Heart right ventricle (tissue), 16 donors: Measurements from ENCODE around the gene ATP8B3. TPM values are rescaled to one million over a fixed set of nuclear protein-coding genes. Genes with fewer than 3 reads are reported as not detected.

Source experiments
- ATAC-seq, 8 donors: fragments of 200-7000 bp; cut with Tn5 transposase; one replicate each; pipeline ENCODE4 v1.9.1; 2020; ENCODE audit warnings: mild to moderate bottlenecking in 8 of 8, moderate library complexity in 8 of 8, moderate number of reproducible peaks in 1 of 8
- DNase-seq, 2 donors: peaks; one replicate each; pipeline ENCODE4 v3.0.0-alpha.2; 2020
- H3K27ac ChIP-seq, 10 donors: fragments of 200-600 bp; sonication (generic) in 2 of 10; one replicate each; pipeline versions ENCODE4 v1.5.0 to v1.8.0; 2020 to 2022; ENCODE audit warnings: mild to moderate bottlenecking in 3 of 10
- H3K27me3 ChIP-seq, 7 donors: fragments of 200-600 bp; one replicate each; pipeline ENCODE4 v1.8.0; 2021 to 2022; ENCODE audit warnings: mild to moderate bottlenecking in 2 of 7
- H3K36me3 ChIP-seq, 9 donors: fragments of 200-600 bp; sonication (generic) in 1 of 9; one replicate each; pipeline versions ENCODE4 v1.5.0 to v1.8.0; 2020 to 2022; ENCODE audit warnings: mild to moderate bottlenecking in 2 of 9
- H3K4me1 ChIP-seq, 9 donors: fragments of 200-600 bp; sonication (generic) in 1 of 9; one replicate each; pipeline versions ENCODE4 v1.5.0 to v1.8.0; 2020 to 2022; ENCODE audit warnings: mild to moderate bottlenecking in 4 of 9
- H3K4me3 ChIP-seq, 10 donors: fragments of 200-600 bp; sonication (generic) in 2 of 10; one replicate each; pipeline versions ENCODE4 v1.5.0 to v1.8.0; 2020 to 2022; ENCODE audit warnings: mild to moderate bottlenecking in 7 of 10, moderate library complexity in 2 of 10
- H3K9me3 ChIP-seq, 11 donors: fragments of 200-600 bp in 10 of 11; sonication (generic) in 2 of 11; one replicate each; pipeline versions ENCODE4 v1.5.0 to v1.8.0; 2013 to 2022; ENCODE audit warnings: mild to moderate bottlenecking in 2 of 11, control low read depth in 1 of 11, moderate library complexity in 1 of 11
- CTCF ChIP-seq, 9 donors: fragments of 200-600 bp; sonication (generic) in 2 of 9; IDR thresholded peaks; one replicate each; pipeline versions ENCODE4 v1.5.0 to v1.8.0; 2021 to 2022; ENCODE audit warnings: antibody characterized with exemption in 9 of 9, mild to moderate bottlenecking in 5 of 9, moderate library complexity in 1 of 9
- WGBS, 2 donors: extraction: QIAGEN DNeasy Blood & Tissue Kit; methylation state at CpG; one replicate each; pipeline ENCODE4 v1.1.7; 2013; ENCODE audit warnings: inconsistent platforms in 1 of 2; 5-methylcytosine and 5-hydroxymethylcytosine counted together
- intact Hi-C, 10 donors: fragments of 100-400 bp; cut with DNase I; formaldehyde crosslinking; loops; one replicate each; pipeline versions ENCODE4 v1.11.1 to v1.14.2; 2022
- polyA plus RNA-seq, 2 donors: library from polyadenylated mRNA; stranded (reverse); fragments of 200-250 nt; gene quantifications; one replicate each; pipeline ENCODE4 v1.2.3, GENCODE V29; 2013
- total RNA-seq, 10 donors: library from RNA; stranded (reverse); fragmentation: NEBNext Ultra II Directional in 3 of 10; extraction: Animal tissue kit (Norgen Biotek cat#: 25700) in 3 of 10; gene quantifications; one replicate each; pipeline versions ENCODE4 v1.2.1 to v1.2.4, GENCODE V29; 2021 to 2023
- donor health status: Arrhythmogenic right ventricular cardiomyopathy.
- donor health status: ischemic (EF 13 %, LVEDD 7.1; RV severe dilation, severe dysfunction).
- donor health status: healthy with polysubstance abuse.
- donor health status: DM: no; HTN: yes; CAD: no.
- donor health status: DM: no; HTN: no; CAD: no.
- donor health status: ischemic (EF 25% LVEDD 6.9; RV normal size, moderate dysfunction).
- donor health status: ischemic (EF 25% LVEDD 5.7; RV mildly dilated, moderate dysfunction).
- donor health status: healthy.
- donor health status: DM: yes; HTN: yes; CAD: no.
- donor health status: Ischemic cardiomyopathy.
- donor health status: ischemic (EF 35%, LVEDD 5.7; RV mildly dilated, moderate dysfunction).
- donor health status: nonischemic (EF 11% LVEDD 7.7; RV severe dilation, severe dysfunction).
- donor health status: DM: yes; HTN: yes; CAD: no.
- donor health status: PGD.
- donor health status: ischemic (EF 29% LVEDD 5.4; RV normal size, mild dysfunction).
- donor health status: nonischemic (EF 23%, LVEDD 6.1; RV moderate dilation, normal function).

Gene ATP8B3
- total and polyA plus RNA-seq, 12 donors, result 0.13 to 3.4 (median 0.52) TPM

DNA sequence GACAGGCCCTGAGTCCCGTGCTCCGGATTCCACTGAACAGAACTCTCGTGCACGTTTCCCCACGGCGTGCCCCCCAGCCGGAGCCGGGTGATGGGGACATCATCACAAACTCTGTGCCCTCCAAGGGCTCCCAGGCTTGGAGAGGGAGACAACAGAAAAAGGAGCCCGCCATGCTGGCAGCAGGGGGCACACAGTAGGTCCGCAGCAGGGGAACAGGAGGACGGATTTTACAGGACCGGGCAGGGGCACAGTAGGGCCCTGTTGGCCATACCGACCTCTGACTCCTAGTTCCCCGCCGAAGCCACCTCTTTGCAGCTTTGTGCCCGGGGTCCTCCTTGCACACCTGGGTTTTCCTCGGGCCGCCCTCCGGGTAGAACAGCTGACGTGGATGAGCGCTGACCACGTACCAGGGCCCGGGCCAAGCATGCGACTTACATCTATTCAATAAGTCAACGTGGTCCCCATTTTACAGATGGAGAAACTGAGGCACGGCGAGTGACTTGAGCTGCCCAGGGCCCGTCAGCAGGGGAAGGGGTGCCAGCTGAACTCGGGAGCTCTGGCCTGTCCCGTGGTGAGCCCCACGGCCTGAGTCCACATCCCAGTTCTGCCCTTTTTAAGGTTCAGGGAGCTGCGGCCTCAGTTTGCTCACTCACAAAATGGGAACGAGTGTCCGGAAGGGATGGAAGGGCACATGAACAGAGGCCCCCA is 68.9 kb downstream of the ATP8B3 start:
- intact Hi-C loops, result loop anchor here in 1 of 10 donors (10.0 kb wide), 1 partner anchor 48 kb away; no protein-coding TSS in a partner anchor
- peaks cover 14 to 88% (median 72%) of the 10 kb centered on the region in 7 donors for H3K27me3 ChIP-seq
- H3K4me1 ChIP-seq, result peaks cover 0 to 2% (median 1%) of the 10 kb centered on the region in 9 donors
- no peak overlapping the region for H3K27ac ChIP-seq
- DNase-seq (no peak), ATAC-seq (no peak)
- H3K36me3 ChIP-seq, result no peaks in the 10 kb centered on the region
- peaks cover 0 to 12% (median 0%) of the 10 kb centered on the region in 11 donors for H3K9me3 ChIP-seq
- WGBS, 2 donors, result 79 to 83% methylated on average over 34 of the region's 34 CpGs
- no peak for TF ChIP-seq CTCF (IDR thresholded peaks at IDR 0.05)
- no peak overlapping the region for H3K4me3 ChIP-seq

DNA sequence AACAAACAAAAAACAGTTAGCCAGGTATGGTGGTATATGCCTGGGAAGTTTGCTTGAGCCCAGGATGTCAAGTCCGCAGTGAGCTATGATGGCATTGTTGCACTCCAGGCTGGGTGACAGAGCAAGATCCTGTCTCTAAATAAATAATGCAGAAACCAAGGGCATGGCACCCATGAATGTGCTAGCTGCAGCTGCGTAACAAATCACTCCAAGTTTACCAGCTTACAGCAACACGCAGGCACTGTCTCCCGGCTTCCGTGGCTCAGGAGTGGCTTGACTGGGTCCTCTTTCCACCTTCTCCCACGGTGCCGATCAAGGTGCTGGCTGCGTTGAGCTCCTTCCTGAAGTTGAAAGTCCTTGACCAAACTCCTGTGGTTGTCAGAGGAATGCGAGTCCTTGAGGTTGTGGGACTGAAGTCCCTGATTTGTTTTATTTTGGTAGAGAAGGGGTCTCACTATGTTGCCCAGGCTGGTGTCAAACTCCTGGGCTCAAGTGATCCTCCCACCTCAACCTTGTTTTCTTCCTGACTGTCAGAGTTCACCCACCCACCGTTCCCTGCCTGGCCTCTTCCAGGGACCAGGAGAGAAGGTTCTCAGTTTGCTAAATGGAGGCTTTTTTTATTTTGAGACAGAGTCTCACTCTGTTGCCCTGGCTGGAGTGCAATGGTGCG is 72.0 kb downstream of the ATP8B3 start:
- TF ChIP-seq CTCF (IDR thresholded peaks at IDR 0.05), result no peak
- WGBS, 2 donors, result 93 to 94% methylated on average over 11 of the region's 11 CpGs
- Histone ChIP-seq H3K27me3 (peaks cover 5 to 94% (median 78%) of the 10 kb centered on the region in 7 donors), H3K4me1 (no peaks in the 10 kb centered on the region), H3K27ac (no peak overlapping the region), H3K9me3 (peaks cover 0 to 12% (median 0%) of the 10 kb centered on the region in 11 donors), H3K36me3 (no peaks in the 10 kb centered on the region), H3K4me3 (no peak overlapping the region)
- ATAC-seq, result no peak
- intact Hi-C loops, result loop anchor here in 1 of 10 donors (10.0 kb wide), 1 partner anchor 45 kb away; no protein-coding TSS in a partner anchor
- DNase-seq, result no peak

GRCh38 chr19:1736927-1737326 is 75.1 kb downstream of the ATP8B3 start:
- intact Hi-C loops, result no loop called here
- no peak for TF ChIP-seq CTCF (IDR thresholded peaks at IDR 0.05)
- WGBS, 2 donors, result 37 to 38% methylated on average over 22 of the region's 22 CpGs

DNA sequence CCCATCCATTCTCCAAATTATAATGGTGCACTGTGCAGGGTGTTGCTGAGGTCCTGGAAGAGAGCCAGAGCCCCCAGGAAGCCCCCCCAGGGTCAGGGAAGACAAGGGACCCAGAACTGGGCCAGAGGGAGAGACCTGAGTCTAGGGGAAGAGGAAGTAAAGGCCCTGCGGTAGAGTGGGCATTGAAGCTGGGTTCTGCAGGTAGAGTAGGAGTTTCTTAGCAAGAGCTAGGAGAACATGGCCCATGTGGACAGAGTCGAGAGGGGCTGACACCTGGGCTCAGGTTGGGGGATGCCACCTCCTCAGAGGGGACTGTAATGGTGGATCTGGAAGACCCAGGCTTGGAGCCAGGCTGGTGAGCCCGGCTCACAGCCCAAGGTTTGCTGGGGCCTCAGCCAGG is 75.8 kb downstream of the ATP8B3 start:
- Histone ChIP-seq H3K4me1 (no peaks in the 10 kb centered on the region), H3K27me3 (peaks cover 0 to 93% (median 82%) of the 10 kb centered on the region in 7 donors), H3K9me3 (peaks cover 0 to 12% (median 0%) of the 10 kb centered on the region in 11 donors), H3K27ac (no peak overlapping the region), H3K36me3 (no peaks in the 10 kb centered on the region), H3K4me3 (no peak overlapping the region)
- ATAC-seq (no peak), DNase-seq (no peak)
- 62 to 69% methylated on average over 3 of the region's 3 CpGs for WGBS, 2 donors
- intact Hi-C loops, result no loop called here
- TF ChIP-seq CTCF (IDR thresholded peaks at IDR 0.05), result no peak

More at GRCh38 chr19:1736927-1737326, 75.1 kb downstream of the ATP8B3 start:
- H3K9me3 ChIP-seq, result peaks cover 0 to 12% (median 0%) of the 10 kb centered on the region in 11 donors
- ATAC-seq (no peak), DNase-seq (no peak)
- H3K4me1 ChIP-seq, result no peaks in the 10 kb centered on the region
- no peak overlapping the region for H3K4me3 ChIP-seq
- H3K27ac ChIP-seq, result no peak overlapping the region
- H3K36me3 ChIP-seq, result no peaks in the 10 kb centered on the region
- H3K27me3 ChIP-seq, result peaks cover 0 to 92% (median 79%) of the 10 kb centered on the region in 7 donors
